Activated CD8-positive, alpha-beta T cell treated with anti-CD3 and anti-CD28 coated beads for 36 hours (primary cell): ENCODE measurements around the gene EIF4EBP2. TPM values are rescaled to one million over a fixed set of nuclear protein-coding genes. Genes with fewer than 3 reads are reported as not detected.

Source experiments
- ATAC-seq: fragments of 200-7000 bp; cut with Tn5 transposase; one replicate; pipeline ENCODE4 v1.10.0; 2021; ENCODE audit warnings: mild to moderate bottlenecking, moderate library complexity
- CTCF ChIA-PET: fragments of 350-600 bp; sonication (Branson Sonifier 250); formaldehyde crosslinking; loops from one replicate; lab custom pipeline; 2021; ENCODE audit warnings: antibody characterized with exemption; lab: Charles Lee
- POLR2A ChIA-PET: fragments of 350-600 bp; sonication (Branson Sonifier 250); formaldehyde crosslinking; loops from one replicate; lab custom pipeline; 2021; ENCODE audit warnings: antibody characterized with exemption; lab: Charles Lee
- DNase-seq: peaks from one replicate; pipeline ENCODE4 v3.0.0-alpha.2; 2020
- H3K27ac Mint-ChIP-seq: one replicate; pipeline ENCODE4 v1.8.0; 2021; ENCODE audit warnings: mild to moderate bottlenecking, mixed read lengths
- H3K27me3 Mint-ChIP-seq: one replicate; pipeline ENCODE4 v1.8.0; 2021; ENCODE audit warnings: mixed read lengths
- H3K36me3 Mint-ChIP-seq: one replicate; pipeline ENCODE4 v1.8.0; 2021; ENCODE audit warnings: low read depth, mixed read lengths
- H3K4me1 Mint-ChIP-seq: one replicate; pipeline ENCODE4 v1.8.0; 2021; ENCODE audit warnings: low read depth, mixed read lengths
- H3K4me3 Mint-ChIP-seq: one replicate; pipeline ENCODE4 v1.8.0; 2021; ENCODE audit warnings: mild to moderate bottlenecking, moderate library complexity, mixed read lengths
- H3K9me3 Mint-ChIP-seq: one replicate; pipeline ENCODE4 v1.8.0; 2021; ENCODE audit warnings: mixed read lengths
- CTCF ChIP-seq: fragments of 200-600 bp; IDR thresholded peaks from one replicate; pipeline ENCODE4 v1.8.0; 2022; ENCODE audit warnings: antibody characterized with exemption, mild to moderate bottlenecking
- intact Hi-C: fragments of 100-400 bp; cut with micrococcal nuclease; formaldehyde crosslinking; loops from one replicate; pipeline ENCODE4 v1.10.0; 2022
- total RNA-seq, 2 experiments: library from RNA; stranded (reverse); gene quantifications; one replicate each; pipeline ENCODE4 v1.2.3, GENCODE V29; 2021

The EIF4EBP2 gene
- total RNA-seq, 2 experiments from 2014 or later = 23.5 to 24.0 TPM

GRCh38 chr10:70440296-70441160 is 36.6 kb downstream of the EIF4EBP2 start:
- CTCF ChIA-PET = interaction anchor here (0.8 kb wide), 1 partner anchor 10 kb away, joined by 3 read pairs; no protein-coding TSS in a partner anchor
- peaks cover 44% of the 10 kb centered on the region for H3K27me3 Mint-ChIP-seq
- no peak for TF ChIP-seq CTCF
- intact Hi-C loops = no loop called here
- DNase-seq = peak; percentile 36
- no peak overlapping the region for H3K27ac Mint-ChIP-seq
- H3K4me1 Mint-ChIP-seq = peaks cover 6% of the 10 kb centered on the region
- POLR2A ChIA-PET = interaction anchor here (0.8 to 1.0 kb wide), 3 partner anchors 12 to 34 kb away, joined by 3 read pairs; no protein-coding TSS in a partner anchor
- no peaks in the 10 kb centered on the region for H3K9me3 Mint-ChIP-seq
- peak overlapping the region; percentile 53 for H3K4me3 Mint-ChIP-seq
- H3K36me3 Mint-ChIP-seq = no peaks in the 10 kb centered on the region
- peak; percentile 74 for ATAC-seq

- Mint-ChIP-seq H3K27ac (no peak within 1 kb of the TSS), H3K27me3 (peaks cover 44% of the 10 kb centered on the region), H3K4me1 (peaks cover 6% of the 10 kb centered on the region), H3K36me3 (no peaks in the 10 kb centered on the region), H3K9me3 (no peaks in the 10 kb centered on the region), H3K4me3 (peak within 1 kb of the TSS; percentile 53)
- intact Hi-C loops = no loop called here
- peak; percentile 27 for TF ChIP-seq CTCF
- peak; percentile 20 for DNase-seq
- POLR2A ChIA-PET = interaction anchor here (0.8 to 1.4 kb wide), 4 partner anchors 12 to 37 kb away, joined by 3 read pairs; no protein-coding TSS in a partner anchor
- ATAC-seq = peak; percentile 60
- CTCF ChIA-PET = no interaction called here
Measured at GRCh38 chr10:70441161-70441894, 37.4 kb downstream of the EIF4EBP2 start, which contains the start of gene NODAL. Gene NODAL, minus strand, starts transcription at chr10:70441681. Its CDS starts 14 bp downstream, at chr10:70441667.

GRCh38 chr10:70441895-70442309 is 38.0 kb downstream of the EIF4EBP2 start:
- Mint-ChIP-seq H3K27ac (no peak overlapping the region), H3K4me3 (no peak overlapping the region), H3K9me3 (no peaks in the 10 kb centered on the region), H3K36me3 (no peaks in the 10 kb centered on the region), H3K27me3 (peaks cover 44% of the 10 kb centered on the region), H3K4me1 (peaks cover 6% of the 10 kb centered on the region)
- DNase-seq (no peak), ATAC-seq (no peak)
- POLR2A ChIA-PET = interaction anchor here (1.4 kb wide), 1 partner anchor 37 kb away, joined by 3 read pairs; no protein-coding TSS in a partner anchor
- CTCF ChIA-PET = no interaction called here
- intact Hi-C loops = no loop called here
- TF ChIP-seq CTCF = no peak

GRCh38 chr10:70442332-70442988 is 38.5 kb downstream of the EIF4EBP2 start:
- POLR2A ChIA-PET = interaction anchor here (1.4 kb wide), 1 partner anchor 38 kb away, joined by 3 read pairs; no protein-coding TSS in a partner anchor
- no peak overlapping the region for H3K4me3 Mint-ChIP-seq

More at GRCh38 chr10:70442332-70442988, 38.5 kb downstream of the EIF4EBP2 start:
- Mint-ChIP-seq H3K9me3 (no peaks in the 10 kb centered on the region), H3K27me3 (peaks cover 44% of the 10 kb centered on the region), H3K27ac (no peak overlapping the region), H3K4me1 (peaks cover 6% of the 10 kb centered on the region), H3K36me3 (no peaks in the 10 kb centered on the region)
- no peak for DNase-seq
- intact Hi-C loops = no loop called here
- ATAC-seq = no peak
- CTCF ChIA-PET = interaction anchor here (1.3 kb wide), 1 partner anchor 12 kb away, joined by 4 read pairs; no protein-coding TSS in a partner anchor
- TF ChIP-seq CTCF = no peak
